NCI-H510A treated with DMSO at 0.1 percent for 48 hours (cell line): ENCODE results near the gene PRKCA.

ENCODE experiments used
- DNase-seq: peaks from one replicate; lab custom pipeline; 2025; lab: John Stamatoyannopoulos, UW

PRKCA gene

DNA sequence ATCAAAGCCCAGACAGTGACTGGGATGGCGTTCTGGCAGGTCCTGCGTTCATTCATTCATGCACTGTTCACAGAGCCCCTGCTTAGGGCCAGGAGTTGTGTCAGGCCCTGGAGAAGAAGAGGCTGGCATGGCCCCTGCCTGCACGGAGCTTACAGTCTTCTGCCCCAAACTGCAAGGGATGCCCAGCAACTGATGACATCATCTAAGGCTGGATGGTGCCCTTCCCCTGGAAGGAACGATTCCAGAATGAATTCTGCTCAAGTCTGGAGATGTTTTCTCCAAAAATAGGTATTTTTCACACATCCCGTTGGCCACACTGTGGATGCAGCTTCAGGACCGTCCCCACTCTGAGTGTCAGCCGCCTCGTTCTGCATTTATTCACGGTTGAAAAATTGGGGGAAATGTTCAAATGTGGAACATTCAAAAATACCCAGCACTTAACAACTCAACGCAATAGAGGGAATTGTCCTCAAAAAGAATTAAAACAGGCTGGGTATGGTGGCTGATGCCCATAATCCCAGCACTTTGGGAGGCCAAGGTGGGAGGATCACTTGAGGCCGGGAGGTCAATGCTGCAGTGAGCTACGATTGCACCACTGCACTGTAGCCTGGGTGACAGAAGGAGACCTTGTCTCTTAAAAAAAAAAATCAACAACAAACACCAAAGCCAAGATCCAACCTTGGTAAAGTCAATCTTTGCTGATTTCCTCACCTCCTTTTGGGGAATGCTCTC, 508.7 kb downstream of the PRKCA start:
- DNase-seq, result no peak

DNA sequence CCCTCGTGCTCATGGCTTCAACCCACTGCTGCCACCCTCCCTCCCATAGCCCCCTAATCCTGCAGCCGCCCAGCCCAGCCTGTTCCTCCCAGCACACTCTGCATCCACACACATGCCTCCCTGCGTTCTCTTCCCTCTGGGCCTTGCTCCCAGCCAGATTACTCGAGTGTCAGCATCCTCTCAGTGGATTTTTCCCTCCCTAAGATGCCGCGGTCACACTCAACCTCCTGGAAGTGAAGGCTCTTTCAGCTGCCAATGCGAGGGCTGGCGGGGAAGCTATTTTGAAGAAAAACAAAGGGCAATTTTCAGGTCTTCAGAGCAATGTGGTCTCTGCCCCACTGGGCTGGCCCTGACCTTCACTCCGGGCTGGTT, 509.3 kb downstream of the PRKCA start:
- no peak for DNase-seq

DNA sequence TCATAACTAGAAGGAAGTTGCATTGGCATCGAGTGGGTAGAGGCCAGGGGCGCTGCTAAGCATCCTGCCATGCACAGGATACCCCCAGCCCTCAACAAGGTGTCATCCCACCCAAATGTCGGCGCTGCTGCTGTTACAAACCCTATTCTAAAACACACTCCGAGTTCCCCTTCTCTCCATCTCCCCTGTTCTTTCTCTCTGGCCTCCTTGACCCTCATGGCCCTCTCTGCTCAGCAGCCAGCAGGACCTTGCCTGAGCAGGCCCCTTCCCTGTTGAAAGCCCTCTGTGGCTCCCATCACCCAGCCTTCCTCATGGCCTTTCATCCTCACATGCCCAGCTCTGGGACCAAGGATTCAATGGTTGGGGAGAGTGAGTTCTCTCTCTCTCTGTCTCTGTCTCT, 510.2 kb downstream of the PRKCA start:
- DNase-seq, result no peak

DNA sequence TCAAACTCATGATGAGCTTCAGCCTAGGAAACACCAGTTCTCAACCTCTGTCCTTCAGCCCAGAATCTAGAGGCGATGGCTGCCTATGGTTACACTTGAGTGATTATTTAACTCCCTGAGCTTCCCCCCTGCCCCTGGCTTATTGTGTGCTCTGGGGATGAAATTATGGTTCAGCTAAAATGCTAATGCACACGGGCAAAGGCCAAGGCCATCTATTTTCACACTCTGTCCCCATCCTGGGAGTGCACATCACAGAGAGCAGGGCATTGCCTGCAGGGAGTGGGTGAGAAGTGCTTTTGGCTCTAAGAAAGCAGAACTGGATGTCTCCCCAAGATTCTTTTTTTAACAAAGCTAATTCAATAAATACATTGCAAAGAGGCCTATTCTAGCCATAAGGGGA, 510.9 kb downstream of the PRKCA start:
- no peak for DNase-seq

DNA sequence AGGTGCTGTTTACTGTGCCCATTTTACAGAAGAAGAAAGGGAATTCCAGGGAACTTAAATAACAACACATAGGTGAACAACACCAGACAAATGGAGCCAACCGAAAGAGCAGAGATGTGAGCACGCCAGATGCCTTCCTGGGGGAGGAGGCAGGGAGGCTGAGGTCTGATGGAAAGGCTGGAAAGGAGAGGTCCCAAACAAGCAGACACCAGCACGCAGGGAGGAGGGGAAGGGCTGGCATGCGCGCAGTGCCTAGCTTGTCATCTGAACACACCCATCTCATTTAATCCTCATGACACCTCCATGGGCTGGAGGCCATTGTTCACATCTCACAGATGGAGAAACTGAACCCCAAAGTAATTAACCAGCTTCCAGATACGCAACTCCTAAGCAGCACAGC, 511.6 kb downstream of the PRKCA start:
- DNase-seq, result no peak

DNA sequence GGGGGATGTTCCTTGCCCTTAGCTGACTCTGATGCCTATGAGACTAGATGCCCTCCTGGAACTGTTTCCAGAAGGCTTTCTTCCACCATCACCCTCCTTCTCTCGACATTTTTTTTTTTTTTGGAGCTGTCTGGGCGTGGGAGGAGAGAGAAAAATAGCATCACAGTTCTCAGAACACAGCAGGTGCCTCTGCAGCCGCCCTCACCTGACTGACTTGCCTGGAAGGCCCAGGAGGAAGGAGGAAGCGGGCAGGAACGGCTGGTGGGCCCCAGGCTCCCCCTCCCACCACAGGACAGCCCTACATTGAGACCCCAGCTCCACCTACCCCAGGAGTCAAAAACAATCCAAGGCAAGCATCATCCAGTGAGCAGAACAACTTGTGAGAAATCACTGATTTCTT, 512.2 kb downstream of the PRKCA start:
- no peak for DNase-seq

DNA sequence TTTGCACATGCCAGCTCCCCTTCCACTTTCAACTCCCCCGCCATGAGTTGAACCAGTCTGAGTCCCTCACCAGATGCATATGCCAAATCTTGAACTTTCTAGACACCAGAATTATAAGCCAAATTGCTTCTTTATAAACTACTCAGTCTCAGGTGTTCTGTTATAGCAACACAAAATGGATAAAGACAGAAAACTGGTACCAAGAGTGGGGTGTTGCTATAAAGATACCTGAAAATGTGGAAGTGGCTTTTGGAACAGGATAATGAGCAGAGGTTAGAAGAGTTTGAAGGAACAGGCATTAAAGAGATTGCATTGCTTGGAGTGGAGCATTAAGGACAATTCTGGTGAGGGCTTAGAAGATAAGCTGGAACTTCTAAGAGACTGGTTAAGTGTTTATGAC, 515.3 kb downstream of the PRKCA start:
- DNase-seq, result no peak

DNA sequence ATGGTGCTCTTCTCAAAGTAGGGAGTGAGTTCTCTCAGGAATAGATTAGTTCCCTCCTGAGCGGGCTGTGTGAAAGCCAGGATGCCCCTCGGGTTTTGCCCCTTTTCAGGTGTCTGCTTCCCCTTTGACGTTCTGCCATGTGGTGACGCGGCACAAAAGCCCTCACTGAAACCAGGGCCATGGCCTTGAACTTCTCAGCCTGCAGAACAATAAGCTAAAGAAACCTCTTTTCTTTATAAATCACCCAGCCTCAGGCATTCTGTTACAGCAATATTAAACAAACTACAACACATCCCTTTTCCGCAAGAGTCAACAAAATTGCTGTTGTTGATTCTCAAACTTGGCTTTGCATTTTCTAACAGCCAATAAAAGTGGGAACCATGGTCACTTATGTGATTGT, 517.1 kb downstream of the PRKCA start:
- DNase-seq, result no peak

DNA sequence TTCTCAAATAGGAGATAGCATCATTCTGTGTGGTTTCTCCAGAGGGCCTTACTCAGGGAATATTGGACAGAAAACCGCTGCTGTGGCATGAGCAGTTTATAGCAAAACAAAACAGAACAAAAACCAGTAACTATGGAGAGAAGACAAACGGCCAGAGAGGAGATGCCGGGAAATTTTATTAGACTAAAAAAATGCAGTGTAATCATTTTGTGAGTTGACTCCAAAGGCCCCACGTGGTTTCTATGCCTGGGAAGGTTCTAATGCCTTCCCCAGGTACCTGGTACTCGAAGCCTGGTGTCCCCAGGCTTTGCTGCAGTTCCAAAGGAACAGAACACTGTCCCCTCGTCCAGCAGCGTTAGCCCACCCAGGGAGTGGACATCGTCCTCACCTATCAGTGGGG, 519.6 kb downstream of the PRKCA start:
- no peak for DNase-seq

DNA sequence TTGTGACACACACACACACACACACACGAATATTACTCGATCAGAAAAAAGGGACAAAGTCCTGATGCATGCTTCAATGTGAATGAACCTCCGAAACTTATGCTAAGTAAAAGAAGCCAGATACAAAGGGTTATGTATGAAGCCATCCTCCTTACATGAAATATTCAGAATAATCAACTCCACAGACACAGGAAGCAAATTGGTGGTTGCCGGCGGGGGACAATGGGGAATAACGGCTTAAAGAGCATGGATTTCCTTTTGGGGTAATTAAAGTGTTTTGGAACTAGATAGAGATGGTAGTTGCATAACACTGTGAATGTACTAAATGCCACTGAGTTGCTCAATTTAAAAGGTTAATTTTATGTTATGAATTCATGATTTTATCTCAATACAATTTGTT, 524.4 kb downstream of the PRKCA start:
- no peak for DNase-seq

DNA sequence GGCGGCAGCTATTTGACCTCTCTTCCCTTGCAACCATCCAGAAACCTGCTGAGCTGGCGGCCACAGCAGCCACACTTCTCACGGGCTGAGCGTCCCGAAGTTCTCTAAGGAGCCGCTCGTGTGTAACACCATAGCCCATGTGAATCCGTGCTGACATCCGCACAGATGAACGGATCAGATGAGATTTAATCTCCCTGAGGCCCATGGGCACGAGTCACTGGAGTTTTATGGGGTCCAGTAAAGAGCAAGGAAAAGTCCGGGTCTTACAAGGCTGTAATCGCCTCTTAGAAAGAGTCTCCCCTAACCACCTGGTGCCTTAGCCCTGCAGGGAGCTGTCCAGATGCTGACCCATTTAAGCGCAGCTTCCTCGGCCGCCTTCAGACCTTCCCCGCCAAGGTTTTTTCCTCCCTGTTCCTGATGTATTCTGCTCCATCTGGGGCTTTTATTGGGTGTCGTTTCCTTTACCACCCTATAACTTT, 527.0 kb downstream of the PRKCA start:
- DNase-seq, result no peak

DNA sequence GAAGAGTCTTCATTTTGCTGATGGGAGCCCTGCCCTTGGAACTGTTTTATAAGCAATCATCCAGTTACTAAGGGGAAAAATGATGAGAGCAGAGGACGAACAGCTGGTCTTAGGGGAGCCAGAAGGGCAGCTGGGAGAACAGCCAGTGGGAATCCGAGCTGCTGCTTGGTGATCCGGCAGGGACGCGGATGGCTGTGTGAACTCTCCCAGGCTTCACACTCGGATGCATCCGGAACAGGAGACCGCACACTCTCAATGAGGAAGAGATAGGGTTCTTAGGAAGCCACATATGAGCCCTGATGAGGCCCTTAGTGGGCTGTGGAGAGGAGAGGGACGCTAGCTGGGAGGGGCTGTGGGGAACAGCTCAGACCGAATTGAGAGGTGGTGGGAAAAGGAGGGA, 527.5 kb downstream of the PRKCA start:
- DNase-seq, result peak; percentile 49

DNA sequence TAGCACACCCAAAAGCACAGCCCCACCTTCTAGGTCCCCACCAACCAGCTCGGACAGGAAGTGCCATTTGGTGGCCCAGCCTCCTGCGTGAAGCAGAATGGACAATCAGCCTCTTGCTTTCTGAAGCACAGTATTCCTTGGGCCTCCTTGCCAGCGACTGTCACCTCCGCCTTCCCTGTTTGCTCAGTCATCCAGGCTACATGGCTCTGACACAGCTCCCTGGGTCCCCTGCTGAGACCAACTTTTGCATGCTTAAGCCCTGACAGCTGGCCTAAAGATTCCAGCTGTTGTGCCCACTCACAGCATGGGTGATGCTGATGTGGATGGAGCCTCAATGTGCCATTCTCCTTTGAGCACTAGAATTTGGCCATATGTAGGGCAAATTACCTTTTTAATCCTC, 528.0 kb downstream of the PRKCA start:
- peak; percentile 48 for DNase-seq

DNA sequence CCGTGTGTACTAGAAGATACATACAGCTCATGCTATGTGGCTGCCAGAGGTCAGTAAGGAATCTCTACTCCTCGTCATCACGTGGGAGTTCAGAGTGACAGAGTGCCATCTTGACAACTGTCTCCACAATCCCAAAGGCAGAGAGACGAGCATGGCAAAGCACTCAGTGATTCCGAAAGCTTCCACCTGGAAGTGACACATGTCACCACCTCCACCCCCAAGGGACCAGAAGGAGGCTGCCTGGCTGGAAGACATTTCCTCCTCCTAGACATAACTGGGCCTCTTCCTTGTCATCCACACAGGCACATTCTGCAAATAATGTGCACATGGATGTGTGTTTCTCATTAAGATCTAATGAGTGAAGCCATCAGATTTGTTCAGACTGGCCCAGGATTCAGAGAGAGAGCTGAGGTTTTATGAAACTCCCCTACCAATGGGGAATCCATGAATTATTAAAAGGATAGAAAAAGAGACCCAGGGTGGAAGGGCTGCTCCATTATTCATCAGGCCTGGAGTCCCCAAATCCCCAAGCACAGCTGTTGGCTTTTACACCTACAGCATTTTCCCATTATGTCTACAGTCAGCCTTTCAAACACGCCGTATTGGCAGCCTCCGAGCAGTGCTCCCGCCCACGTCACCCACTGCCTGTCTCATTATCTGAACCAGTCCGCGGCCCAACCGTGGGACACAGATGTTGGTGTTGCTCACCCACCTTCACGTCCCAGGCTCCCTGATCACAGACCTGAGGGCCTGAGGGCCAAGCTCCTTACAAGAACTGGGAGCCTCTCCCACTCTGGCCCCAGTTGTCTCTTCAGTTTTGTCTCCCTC, 529.2 kb downstream of the PRKCA start:
- no peak for DNase-seq

DNA sequence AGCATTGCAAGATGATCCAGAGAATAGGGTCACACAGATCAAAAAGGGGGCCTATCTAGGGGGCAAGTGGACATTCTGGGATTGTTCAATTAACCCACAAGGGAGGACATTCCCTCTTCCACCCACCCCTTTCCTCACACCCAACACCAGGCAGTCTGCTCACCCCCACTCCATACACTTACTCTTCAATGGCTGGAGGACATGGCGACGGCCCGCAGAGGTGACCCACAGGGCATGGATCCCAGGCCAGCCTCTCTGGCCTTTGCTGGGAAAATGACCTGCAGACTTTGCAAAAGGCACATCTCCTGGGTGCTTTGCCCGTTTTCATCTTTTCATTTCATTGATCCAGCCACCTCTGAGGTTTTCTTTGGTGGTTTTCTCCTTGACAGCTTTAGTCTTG, 530.8 kb downstream of the PRKCA start:
- no peak for DNase-seq

DNA sequence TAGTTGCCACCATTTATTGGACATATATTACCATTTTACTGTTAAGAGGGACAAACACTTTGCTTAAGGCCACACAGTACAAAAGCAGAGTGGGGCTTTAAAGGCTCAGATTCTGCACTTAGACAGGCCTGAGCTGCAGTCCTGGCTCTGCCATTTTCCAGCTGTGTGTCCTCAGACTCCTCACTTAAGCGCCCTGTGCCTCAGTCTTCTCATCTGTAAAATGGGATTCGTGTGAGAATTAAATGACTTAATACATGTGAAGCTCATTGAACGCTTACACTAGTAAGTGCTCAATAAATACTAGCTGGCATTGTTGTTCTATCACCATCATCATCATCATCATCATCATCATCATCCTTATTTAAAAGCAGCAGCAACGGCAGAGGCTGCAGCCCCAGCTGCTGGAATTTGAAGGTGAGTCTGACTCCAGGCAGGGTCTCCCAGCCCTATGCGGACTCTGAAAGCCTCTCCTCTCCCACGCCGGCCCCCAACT, 532.1 kb downstream of the PRKCA start:
- DNase-seq, result peak; percentile 48

DNA sequence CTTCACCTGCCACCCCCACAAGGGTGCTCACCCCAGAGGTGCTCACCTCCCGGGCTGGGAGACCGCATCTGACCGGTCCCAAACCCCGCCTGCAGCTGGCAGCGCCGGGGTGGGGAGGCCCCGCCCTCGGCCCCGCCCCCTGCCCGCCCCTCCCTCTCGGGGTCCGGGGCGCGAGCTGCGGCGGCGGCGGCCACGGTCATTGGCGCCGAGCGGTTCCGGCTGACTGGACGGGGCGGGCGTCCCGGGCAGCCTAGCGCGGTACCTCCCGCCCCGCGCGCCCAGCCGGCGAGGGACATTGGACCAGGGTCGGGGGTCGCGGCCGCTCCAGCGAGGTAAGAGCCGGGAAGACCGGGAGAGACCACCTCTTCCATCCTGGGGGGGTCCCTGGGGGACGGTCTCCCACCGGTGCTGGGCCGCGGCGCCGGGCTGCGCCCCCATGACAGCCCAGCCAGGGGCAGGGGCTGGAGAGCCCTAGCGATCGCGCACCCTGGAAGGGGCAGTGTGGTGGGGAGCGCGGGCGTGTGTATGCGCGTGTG, 532.6 kb downstream of the PRKCA start, which contains the start of gene CACNG5:
Gene CACNG5 (plus strand): TSS at position 199 of the 536 bp plus-strand sequence. CDS start 42,216 bp downstream, outside the sequence.
- peak; percentile 48 for DNase-seq

DNA sequence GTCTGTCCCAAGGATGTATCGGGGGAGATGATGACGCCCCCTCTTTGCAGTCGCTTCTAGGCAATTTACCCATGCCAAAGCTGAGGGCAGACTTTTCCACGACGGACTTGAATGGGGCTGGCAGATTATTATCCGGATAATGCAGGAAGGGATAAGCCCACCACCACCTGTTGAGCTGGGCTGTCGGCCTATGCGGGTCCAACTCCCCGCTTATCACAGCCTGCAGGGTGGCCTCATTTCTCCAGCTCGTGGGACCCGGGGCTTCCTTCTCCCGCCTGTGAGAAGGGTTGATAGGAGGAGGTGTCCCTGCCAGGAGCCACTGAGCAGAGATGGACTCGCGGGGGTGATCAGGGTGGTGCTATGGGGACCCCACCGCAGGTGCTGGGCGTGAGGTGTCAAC, 533.1 kb downstream of the PRKCA start:
- DNase-seq, result no peak

DNA sequence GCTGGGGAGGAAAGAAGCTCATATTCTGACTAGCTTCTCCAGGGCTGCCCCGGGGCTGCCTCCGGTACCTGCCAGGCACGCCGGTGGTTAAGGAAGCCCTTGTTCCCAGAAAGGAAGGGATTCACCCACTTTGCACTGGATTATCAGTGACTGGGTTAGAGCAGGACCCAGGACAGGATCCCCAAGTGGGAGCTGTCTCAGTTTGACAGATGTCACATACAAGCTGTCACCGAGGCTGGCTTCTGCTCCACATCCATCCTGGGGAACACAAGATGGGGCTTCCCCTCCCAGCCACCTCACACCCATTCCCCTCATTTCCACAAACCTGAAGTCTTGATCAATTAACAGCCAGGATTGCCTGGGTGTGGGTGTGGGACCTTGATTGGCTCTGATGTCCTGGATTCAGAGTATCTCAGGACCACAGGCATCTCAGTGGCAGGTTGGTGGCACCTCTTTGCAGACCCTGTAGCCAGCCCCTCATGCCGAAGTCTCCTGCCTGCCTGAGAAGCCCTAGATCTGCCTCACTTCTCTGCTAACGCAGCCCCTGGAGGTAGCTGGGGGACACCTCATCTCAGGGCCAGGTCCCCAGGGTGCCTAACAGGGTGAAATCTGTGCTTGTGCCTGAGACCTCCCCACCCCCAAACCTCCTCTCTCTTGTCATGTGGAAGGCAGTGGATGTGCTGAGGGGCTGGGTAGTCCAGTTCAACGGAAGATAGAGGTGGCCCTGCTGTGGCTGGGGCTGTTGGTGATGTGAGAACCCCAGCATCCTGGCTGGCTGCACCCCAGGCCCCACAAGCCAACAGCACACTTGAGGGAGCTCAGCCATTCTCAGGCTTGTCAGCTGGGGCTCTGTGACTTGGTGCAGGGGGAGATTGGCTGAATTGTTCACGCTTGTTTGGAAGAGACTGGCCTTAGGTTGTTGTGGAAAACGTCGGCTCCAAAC, 533.9 kb downstream of the PRKCA start:
- no peak for DNase-seq

DNA sequence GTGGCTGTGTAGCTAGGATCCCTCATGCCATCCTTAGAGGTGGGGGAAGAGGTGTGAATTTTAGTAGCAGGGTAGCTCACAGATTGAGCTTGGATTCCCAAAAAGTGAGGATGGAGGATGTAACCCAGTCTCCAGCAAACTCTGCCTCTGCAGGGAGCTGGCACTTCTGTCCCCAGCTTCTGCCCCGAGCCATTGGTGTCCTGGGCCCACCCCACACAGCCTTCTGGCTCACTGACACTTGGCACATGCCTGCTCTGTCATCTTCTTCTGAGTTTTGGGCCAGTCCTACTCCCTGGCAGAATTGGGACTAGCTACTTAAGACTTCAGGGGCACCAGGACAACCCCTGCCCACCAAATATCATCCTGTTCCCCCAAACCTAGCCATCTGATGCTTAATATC, 534.8 kb downstream of the PRKCA start:
- DNase-seq, result no peak

DNA sequence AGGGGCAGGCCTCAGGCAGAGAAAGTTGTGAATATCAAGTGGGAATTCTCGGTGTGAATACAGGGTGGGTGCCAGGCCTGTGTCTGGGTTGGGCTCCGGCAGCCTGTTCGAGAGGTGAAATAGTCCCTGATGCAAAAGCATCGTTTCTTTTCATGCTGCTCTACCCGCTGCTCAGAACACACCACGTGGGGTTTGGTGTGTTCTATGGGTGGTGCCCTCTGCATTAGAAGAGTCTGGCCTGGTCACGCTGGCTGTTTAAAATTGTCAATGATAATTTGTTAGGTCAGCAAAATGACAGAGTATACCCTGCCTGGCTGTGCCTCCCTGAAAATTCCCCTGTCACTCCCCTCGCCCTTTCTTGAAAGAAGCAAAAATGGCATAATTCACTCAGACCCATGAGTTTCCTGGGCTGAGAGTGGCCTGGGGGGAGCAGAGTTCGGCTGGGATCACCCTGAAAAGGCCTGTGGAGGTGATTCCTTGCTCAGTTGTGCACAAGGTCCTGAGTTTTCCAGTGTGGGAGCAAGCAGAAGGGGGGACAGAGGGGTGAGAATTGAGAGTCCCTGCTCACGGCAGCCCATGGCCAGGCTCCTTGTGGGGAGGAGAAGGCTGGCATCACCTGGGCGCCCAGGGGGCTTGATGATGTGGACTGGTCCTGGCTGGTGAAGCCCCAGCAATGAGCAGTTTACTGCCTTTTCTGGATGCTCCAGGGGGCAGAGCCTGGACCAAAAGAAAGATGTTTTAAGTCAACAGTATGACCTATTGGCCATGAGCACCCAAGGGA, 535.7 kb downstream of the PRKCA start:
- DNase-seq, result no peak
